ENCODE results near the gene SLC16A3. TPM values are rescaled to one million over a fixed set of nuclear protein-coding genes. Genes with fewer than 3 reads are reported as not detected.
A peak's percentile ranks its signal among the peaks of the same experiment; 100 is the strongest.

SLC16A3 gene
- polyA plus RNA-seq, 1 of the 3 experiments (the other 2 are of a cell fraction): 70.7 TPM

- H3K36me3 ChIP-seq (replicated peaks in 1 of 2; ENCODE audit: control insufficient read depth in 1 of 2, insufficient read depth in 2 of 2, low read length in 1 of 2): peaks cover 61 to 97% of the 10 kb centered on the region in 2 experiments
- peaks cover 90% of the 10 kb centered on the region for H3K79me2 ChIP-seq (ENCODE audit: insufficient read depth)
- H3K4me2 ChIP-seq: no peak overlapping the region
- ChIA-PET CTCF (interaction anchor here (1.0 to 2.6 kb wide), 4 partner anchors 8 to 23 kb away, joined by 3 to 17 read pairs (median 4); no protein-coding TSS in a partner anchor), POLR2A (no interaction called here)
- no peak for TF ChIP-seq EP300 (IDR thresholded peaks at IDR 0.05; ENCODE audit: borderline replicate concordance in 1 of 2, low read depth in 1 of 2, low read length in 1 of 2)
- TF ChIP-seq NFIC (IDR thresholded peaks at IDR 0.05; ENCODE audit: borderline replicate concordance): no peak
- no peak for TF ChIP-seq TAF1 (IDR thresholded peaks at IDR 0.05; ENCODE audit: borderline replicate concordance, low read depth, low read length)
- no peak for TF ChIP-seq GATA2 (CRISPR knock-in tag; IDR thresholded peaks at IDR 0.05)
- no peak for TF ChIP-seq USF2 (IDR thresholded peaks at IDR 0.05; ENCODE audit: borderline replicate concordance, low read depth, low read length)
- TF ChIP-seq FOSL2 (IDR thresholded peaks at IDR 0.05; ENCODE audit: borderline replicate concordance, low read depth): no peak
- TF ChIP-seq NRF1 (IDR thresholded peaks at IDR 0.05; ENCODE audit: low read depth, low read length): no peak
- no peak for TF ChIP-seq MAX (IDR thresholded peaks at IDR 0.05; ENCODE audit: low read depth)
- no peak for TF ChIP-seq IRF3 (IDR thresholded peaks at IDR 0.05; ENCODE audit: low read depth, low read length)
- no peak for TF ChIP-seq POLR2AphosphoS5 (IDR thresholded peaks at IDR 0.05; ENCODE audit: low read depth, low read length)
- TF ChIP-seq SIN3A (IDR thresholded peaks at IDR 0.05; ENCODE audit: borderline replicate concordance, low read depth, low read length): no peak; the same call in 1 of the 2 replicates
- TF ChIP-seq USF1 (IDR thresholded peaks at IDR 0.05; ENCODE audit: borderline replicate concordance, low read depth): no peak
- TF ChIP-seq YY1 (IDR thresholded peaks at IDR 0.05; ENCODE audit: low read depth): no peak
- no peak for TF ChIP-seq MXI1 (IDR thresholded peaks at IDR 0.05; ENCODE audit: low read depth, low read length)
- no peak for TF ChIP-seq GABPA (IDR thresholded peaks at IDR 0.05; ENCODE audit: low read depth)
- TF ChIP-seq RFX5 (IDR thresholded peaks at IDR 0.05; ENCODE audit: low read length): no peak
- H3K9me2 ChIP-seq: no peaks in the 10 kb centered on the region
- H3F3A ChIP-seq (replicated peaks; ENCODE audit: insufficient read depth): peaks cover 63% of the 10 kb centered on the region
- 87% methylated on average over 21 of the region's 22 CpGs for WGBS (ENCODE audit: low lambda C conversion rate)
- no peak for DNase-seq
- peaks cover 15 to 17% of the 10 kb centered on the region in 2 experiments; a peak in 3 of 4 replicates for H3K4me1 ChIP-seq (ENCODE audit: control insufficient read depth in 1 of 2, insufficient read depth in 2 of 2, low read depth in 1 of 2, low read length in 1 of 2)
- H4K20me1 ChIP-seq (ENCODE audit: insufficient read depth): peaks cover 100% of the 10 kb centered on the region
- no peaks in the 10 kb centered on the region for H3K9me3 ChIP-seq
- no peak overlapping the region for H3K4me3 ChIP-seq (ENCODE audit: low read depth in 2 of 2, low read length in 1 of 2)
- peak overlapping the region in 1 of 2 experiments; percentile 23; a peak in 3 of 4 replicates for H3K27ac ChIP-seq (ENCODE audit: low read depth in 2 of 2, low read length in 1 of 2)
- no peak overlapping the region for H2AFZ ChIP-seq (ENCODE audit: low read depth)
- no peak overlapping the region for H3K9ac ChIP-seq
- no peaks in the 10 kb centered on the region for H3K27me3 ChIP-seq (ENCODE audit: insufficient read depth)
These were observed 18.5 kb downstream of the SLC16A3 start for GRCh38 chr17:82247182-82247823.

Measured in SK-N-SH (cell line).